Activated CD4-positive, alpha-beta memory T cell treated with anti-CD3 and anti-CD28 coated beads for 36 hours (primary cell): ENCODE results near the gene POU4F1. TPM values are rescaled to one million over a fixed set of nuclear protein-coding genes. Genes with fewer than 3 reads are reported as not detected.
A peak's percentile ranks its signal among the peaks of the same experiment; 100 is the strongest.
"Not testable (repeated sequence)": the region's sequence is repeated elsewhere in the genome, so short reads cannot be mapped to it uniquely, and the experiment has no call there.

Experiments used
- CTCF ChIA-PET: fragments of 350-600 bp; sonication (Branson Sonifier 250); formaldehyde crosslinking; loops from one replicate; lab custom pipeline; 2021; ENCODE audit warnings: antibody characterized with exemption, inconsistent platforms; lab: Charles Lee
- POLR2A ChIA-PET: fragments of 350-600 bp; sonication (Branson Sonifier 250); formaldehyde crosslinking; loops from one replicate; lab custom pipeline; 2021; ENCODE audit warnings: antibody characterized with exemption; lab: Charles Lee
- DNase-seq: peaks from one replicate; pipeline ENCODE4 v3.0.0-alpha.2; 2020
- H3K27ac Mint-ChIP-seq: one replicate; pipeline ENCODE4 v1.8.0; 2021; ENCODE audit warnings: mixed read lengths
- H3K27me3 Mint-ChIP-seq: one replicate; pipeline ENCODE4 v1.8.0; 2021; ENCODE audit warnings: mixed read lengths
- H3K36me3 Mint-ChIP-seq: one replicate; pipeline ENCODE4 v1.8.0; 2021; ENCODE audit warnings: mixed read lengths
- H3K4me1 Mint-ChIP-seq: one replicate; pipeline ENCODE4 v1.8.0; 2021; ENCODE audit warnings: low read depth, mixed read lengths
- H3K4me3 Mint-ChIP-seq: one replicate; pipeline ENCODE4 v1.8.0; 2021; ENCODE audit warnings: mild to moderate bottlenecking, mixed read lengths
- H3K9me3 Mint-ChIP-seq: one replicate; pipeline ENCODE4 v1.8.0; 2021; ENCODE audit warnings: mixed read lengths
- intact Hi-C: fragments of 100-400 bp; cut with micrococcal nuclease; formaldehyde crosslinking; loops from one replicate; pipeline ENCODE4 v1.15.1; 2023
- total RNA-seq, 2 experiments: library from RNA; stranded (reverse); gene quantifications; one replicate each; pipeline ENCODE4 v1.2.3, GENCODE V29; 2021

POU4F1 gene, protein sequence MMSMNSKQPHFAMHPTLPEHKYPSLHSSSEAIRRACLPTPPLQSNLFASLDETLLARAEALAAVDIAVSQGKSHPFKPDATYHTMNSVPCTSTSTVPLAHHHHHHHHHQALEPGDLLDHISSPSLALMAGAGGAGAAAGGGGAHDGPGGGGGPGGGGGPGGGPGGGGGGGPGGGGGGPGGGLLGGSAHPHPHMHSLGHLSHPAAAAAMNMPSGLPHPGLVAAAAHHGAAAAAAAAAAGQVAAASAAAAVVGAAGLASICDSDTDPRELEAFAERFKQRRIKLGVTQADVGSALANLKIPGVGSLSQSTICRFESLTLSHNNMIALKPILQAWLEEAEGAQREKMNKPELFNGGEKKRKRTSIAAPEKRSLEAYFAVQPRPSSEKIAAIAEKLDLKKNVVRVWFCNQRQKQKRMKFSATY
- under 1 TPM; 0.07 to 0.17 TPM for total RNA-seq

DNA sequence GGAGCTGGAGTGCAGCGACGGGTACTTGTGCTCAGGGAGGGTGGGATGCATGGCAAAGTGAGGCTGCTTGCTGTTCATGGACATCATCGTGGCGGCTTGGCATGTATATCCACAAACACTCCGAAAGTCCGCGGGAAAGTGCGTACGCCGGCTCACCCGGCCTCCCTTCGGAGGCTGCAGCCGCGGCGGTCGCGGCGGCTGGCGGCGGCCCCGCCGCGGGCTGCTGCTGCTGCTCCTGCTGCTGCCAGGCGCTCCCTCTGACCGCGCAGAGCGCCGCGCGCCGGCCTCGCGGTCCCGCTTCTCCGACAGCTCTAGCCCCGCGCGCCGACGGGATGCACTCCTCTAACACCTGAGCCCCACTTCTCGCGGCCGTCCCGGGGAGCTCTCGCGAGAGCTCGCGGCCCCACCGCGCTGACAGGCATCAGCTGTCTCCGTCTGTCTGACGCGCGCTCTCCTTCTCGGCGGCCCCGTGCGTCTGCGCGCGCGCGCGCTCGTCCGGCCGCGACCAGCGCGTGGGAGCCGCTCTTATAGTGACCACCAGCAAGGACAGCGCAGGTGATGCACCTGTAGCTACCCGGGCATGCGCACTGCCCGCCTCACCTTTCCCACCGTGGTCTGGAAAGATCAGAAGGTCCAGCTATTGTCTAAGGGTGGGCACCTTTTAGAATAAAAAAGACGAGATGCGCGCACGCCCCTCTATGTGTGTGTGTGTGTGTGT lies at the start of gene POU4F1:
Gene POU4F1 (minus strand): TSS at position 313 of the 718 bp plus-strand sequence. CDS start 226 bp downstream, at position 87.
- H3K9me3 Mint-ChIP-seq = no peaks in the 10 kb centered on the region
- peaks cover 5% of the 10 kb centered on the region for H3K36me3 Mint-ChIP-seq
- H3K27ac Mint-ChIP-seq = peak within 1 kb of the TSS; percentile 6
- DNase-seq = peak; percentile 88
- H3K4me3 Mint-ChIP-seq = peak within 1 kb of the TSS; percentile 74
- H3K27me3 Mint-ChIP-seq = peaks cover 81% of the 10 kb centered on the region
- CTCF ChIA-PET = no interaction called here
- peaks cover 49% of the 10 kb centered on the region for H3K4me1 Mint-ChIP-seq
- POLR2A ChIA-PET = no interaction called here
- intact Hi-C loops = loop anchor here (5.0 kb wide), 1 partner anchor 789 kb away; no protein-coding TSS in a partner anchor

DNA sequence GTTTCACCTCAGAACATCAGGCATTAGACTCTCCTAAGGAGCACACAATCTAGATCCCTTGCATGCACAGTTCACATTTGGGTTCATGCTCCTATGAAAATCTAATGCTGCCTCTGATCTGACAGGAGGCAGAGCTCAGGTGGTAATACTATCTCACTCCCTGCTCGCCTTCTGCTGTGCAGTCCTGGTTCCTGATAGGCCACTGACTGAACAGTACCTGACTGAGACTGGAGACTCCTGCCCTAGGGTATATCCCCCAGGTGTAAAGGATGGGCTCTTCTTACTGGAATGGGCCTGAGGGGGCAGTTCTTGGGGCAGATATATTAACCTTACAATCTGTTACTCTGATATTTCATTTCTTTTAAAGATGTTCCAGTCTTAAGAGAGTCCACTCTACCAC lies 49.3 kb upstream of the POU4F1 start:
- peaks cover 12% of the 10 kb centered on the region for H3K4me1 Mint-ChIP-seq

DNA sequence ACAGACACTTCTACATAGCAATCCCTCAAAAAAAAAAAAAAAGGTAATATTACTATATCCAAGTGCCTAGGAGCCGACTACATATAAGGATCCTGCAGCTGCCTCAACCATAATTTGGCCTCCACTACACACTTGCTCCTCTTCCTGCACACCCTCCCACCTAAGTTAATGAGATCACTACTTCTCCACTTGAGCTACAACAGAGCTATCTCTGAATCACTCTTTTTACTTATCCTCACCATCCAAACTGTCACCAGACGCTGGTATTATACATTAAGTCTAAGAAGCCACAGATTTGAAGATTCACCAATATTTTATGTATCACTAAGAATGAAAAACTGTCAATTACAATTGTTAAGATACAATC lies 47.3 kb upstream of the POU4F1 start:
- Mint-ChIP-seq H3K9me3 (no peaks in the 10 kb centered on the region), H3K4me3 (no peak overlapping the region), H3K27ac (no peak overlapping the region), H3K36me3 (peaks cover 5% of the 10 kb centered on the region), H3K27me3 (no peaks in the 10 kb centered on the region), H3K4me1 (peaks cover 19% of the 10 kb centered on the region)
- POLR2A ChIA-PET = no interaction called here
- DNase-seq = no peak
- intact Hi-C loops = no loop called here
- CTCF ChIA-PET = interaction anchor here (0.7 kb wide), 1 partner anchor 19 kb away, joined by 3 read pairs; no protein-coding TSS in a partner anchor

More for the DNA sequence above, 49.3 kb upstream of the POU4F1 start:
- no peaks in the 10 kb centered on the region for H3K27me3 Mint-ChIP-seq
- no peaks in the 10 kb centered on the region for H3K9me3 Mint-ChIP-seq
- no peak overlapping the region for H3K27ac Mint-ChIP-seq
- POLR2A ChIA-PET = no interaction called here
- CTCF ChIA-PET = no interaction called here
- peaks cover 8% of the 10 kb centered on the region for H3K36me3 Mint-ChIP-seq
- DNase-seq = no peak
- no peak overlapping the region for H3K4me3 Mint-ChIP-seq
- intact Hi-C loops = no loop called here

DNA sequence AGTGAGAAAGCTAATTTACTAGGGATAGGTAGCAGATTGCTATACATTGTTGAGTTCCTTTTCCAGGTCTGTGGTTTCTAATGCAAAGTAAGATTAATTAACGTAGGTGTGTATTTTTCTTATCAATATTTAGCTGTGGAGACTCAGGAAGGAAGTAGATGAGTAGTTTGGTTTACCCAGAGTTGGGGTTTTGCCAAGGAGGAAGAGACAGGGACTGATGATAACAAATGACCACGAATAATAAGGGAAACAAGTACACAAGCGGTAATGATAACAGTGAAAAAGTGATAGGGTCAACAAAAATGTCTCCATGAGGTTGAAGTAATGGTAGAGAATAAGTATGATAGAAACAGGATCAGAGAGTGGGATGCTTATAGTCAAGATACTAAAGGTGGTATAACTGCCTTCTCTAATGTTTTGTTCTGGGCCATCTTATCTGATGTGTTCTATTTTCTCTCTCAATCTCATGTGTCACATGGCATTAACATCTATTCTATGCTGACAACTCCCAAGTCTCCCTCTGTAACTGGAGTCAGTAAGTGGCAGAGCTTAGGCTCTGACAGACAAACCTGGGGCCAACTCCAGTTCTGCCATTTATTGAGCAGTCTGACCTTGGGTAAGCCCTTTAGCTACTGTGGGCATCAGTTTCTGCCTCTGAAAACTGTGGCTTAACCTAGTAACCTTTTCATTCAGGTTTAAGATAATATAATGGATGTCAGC lies 46.8 kb upstream of the POU4F1 start:
- Mint-ChIP-seq H3K4me1 (peaks cover 15% of the 10 kb centered on the region), H3K9me3 (no peaks in the 10 kb centered on the region), H3K36me3 (peaks cover 2% of the 10 kb centered on the region), H3K27me3 (no peaks in the 10 kb centered on the region), H3K4me3 (no peak overlapping the region), H3K27ac (no peak overlapping the region)
- DNase-seq = no peak
- ChIA-PET POLR2A (no interaction called here), CTCF (interaction anchor here (0.7 kb wide), 1 partner anchor 18 kb away, joined by 3 read pairs; no protein-coding TSS in a partner anchor)
- intact Hi-C loops = no loop called here

DNA sequence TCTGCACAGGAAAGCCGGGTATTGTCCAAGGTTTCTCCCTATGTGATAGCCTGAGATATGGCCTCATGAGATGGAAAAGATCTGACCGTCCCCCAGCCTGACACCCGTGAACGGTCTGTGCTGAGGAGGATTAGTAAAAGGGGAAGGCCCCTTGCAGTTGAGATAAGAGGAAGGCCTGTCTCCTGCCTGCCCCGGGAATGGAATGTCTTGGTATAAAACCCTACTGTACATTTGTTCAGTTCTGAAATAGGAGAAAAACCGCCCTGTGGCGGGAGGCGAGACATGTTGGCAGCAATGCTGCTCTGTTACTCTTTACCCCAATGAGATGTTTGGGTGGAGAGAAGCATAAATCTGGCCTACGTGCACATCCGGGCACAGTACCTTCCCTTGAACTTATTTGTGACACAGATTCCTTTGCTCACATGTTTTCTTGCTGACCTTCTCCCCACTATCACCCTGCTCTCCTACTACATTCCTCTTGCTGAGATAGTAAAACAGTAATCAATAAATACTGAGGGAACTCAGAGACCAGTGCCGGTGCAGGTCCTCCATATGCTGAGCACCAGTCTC lies 43.8 kb upstream of the POU4F1 start:
- H3K27ac Mint-ChIP-seq, H3K4me3 Mint-ChIP-seq, H3K27me3 Mint-ChIP-seq, CTCF ChIA-PET, POLR2A ChIA-PET, H3K9me3 Mint-ChIP-seq, intact Hi-C loops, DNase-seq: not testable (repeated sequence)
- H3K36me3 Mint-ChIP-seq = peaks cover 10% of the 10 kb centered on the region
- H3K4me1 Mint-ChIP-seq = peaks cover 17% of the 10 kb centered on the region

DNA sequence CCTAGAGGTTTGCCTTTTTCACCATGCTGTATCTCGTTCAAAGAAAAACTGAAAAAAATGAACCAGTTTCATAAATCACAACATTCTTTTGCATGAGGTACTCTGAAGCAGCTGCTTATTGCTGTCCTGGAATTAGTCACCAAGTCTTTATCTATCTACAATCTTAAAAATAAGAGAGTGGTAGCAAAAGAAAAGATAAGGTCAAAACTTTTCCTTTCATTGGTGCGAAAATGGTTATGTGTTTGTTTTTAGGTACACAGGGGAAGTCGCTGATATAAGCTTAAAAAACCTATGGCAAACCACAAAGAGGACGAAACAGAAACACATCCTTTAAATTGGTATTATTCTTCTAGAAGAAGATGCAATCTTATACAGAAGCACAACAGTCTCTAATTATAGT lies 34.9 kb upstream of the POU4F1 start:
- Mint-ChIP-seq H3K27ac (no peak overlapping the region), H3K36me3 (peaks cover 63% of the 10 kb centered on the region), H3K9me3 (no peaks in the 10 kb centered on the region), H3K4me3 (no peak overlapping the region), H3K4me1 (peaks cover 7% of the 10 kb centered on the region), H3K27me3 (no peaks in the 10 kb centered on the region)
- ChIA-PET POLR2A (no interaction called here), CTCF (no interaction called here)
- DNase-seq = no peak
- intact Hi-C loops = no loop called here

DNA sequence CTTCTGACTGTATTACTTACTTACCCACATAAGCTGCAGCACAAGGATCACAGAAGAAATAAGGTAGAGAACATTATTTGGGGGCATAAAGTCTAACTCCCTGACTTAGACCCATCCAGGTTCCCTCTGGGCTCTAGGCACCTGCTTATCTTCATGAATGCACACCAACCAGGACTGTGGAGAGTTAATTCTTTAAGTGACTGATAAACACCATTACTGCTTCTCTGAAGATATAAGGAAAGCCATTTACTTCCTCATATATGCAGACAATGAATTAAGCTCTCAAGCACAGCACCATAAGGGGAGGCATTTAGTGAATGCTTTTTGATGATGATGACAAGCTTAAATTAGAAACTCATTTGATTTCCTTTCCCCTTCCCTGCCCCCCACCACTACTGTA lies 33.1 kb upstream of the POU4F1 start:
- H3K4me3 Mint-ChIP-seq = no peak overlapping the region
- H3K27me3 Mint-ChIP-seq = no peaks in the 10 kb centered on the region
- DNase-seq = no peak
- ChIA-PET POLR2A (no interaction called here), CTCF (no interaction called here)
- intact Hi-C loops = no loop called here
- peaks cover 7% of the 10 kb centered on the region for H3K4me1 Mint-ChIP-seq
- peaks cover 73% of the 10 kb centered on the region for H3K36me3 Mint-ChIP-seq
- H3K27ac Mint-ChIP-seq = no peak overlapping the region
- H3K9me3 Mint-ChIP-seq = no peaks in the 10 kb centered on the region

DNA sequence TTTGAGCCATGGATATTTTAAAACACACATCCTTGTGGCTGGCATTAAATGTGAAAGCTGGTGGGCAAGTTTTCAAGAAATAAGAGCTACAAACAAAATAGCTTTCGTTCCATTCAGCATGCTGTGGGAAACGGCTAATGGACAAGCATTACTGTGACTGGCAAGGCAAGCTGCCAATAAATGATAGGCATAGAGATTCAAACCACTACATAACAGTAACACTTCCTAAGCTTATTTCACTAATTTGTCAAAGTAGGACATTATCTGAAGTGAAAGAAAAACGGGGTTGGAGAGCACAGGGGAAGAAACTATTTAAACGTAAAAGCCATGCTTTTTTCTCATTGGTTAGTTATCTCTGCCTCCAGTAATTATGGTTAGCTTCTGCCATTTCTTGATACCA lies 29.6 kb upstream of the POU4F1 start:
- peaks cover 70% of the 10 kb centered on the region for H3K36me3 Mint-ChIP-seq
- intact Hi-C loops = no loop called here
- peaks cover under 1% of the 10 kb centered on the region for H3K4me1 Mint-ChIP-seq
- no peak overlapping the region for H3K27ac Mint-ChIP-seq
- no peak overlapping the region for H3K4me3 Mint-ChIP-seq
- H3K9me3 Mint-ChIP-seq = no peaks in the 10 kb centered on the region
- ChIA-PET CTCF (no interaction called here), POLR2A (no interaction called here)
- no peak for DNase-seq
- no peaks in the 10 kb centered on the region for H3K27me3 Mint-ChIP-seq

DNA sequence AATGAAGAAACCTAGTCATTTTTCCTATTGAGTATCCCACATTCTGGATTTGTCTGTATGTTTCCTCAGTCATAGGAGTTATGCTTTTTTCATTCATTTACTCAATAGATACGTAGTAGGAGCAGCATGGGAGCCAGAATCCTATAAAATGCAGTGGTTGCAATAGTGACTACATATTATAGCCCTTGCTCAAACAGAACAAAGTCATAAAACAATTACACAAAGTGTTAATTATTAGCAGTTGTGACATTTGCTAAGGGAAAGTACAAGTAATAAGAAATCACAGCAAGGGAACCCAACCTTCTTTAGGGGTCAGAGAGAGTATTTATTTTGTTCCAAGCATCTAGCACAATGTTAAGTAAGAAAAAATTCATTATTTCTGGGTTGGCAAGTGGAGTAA lies 27.7 kb upstream of the POU4F1 start:
- Mint-ChIP-seq H3K27ac (no peak overlapping the region), H3K36me3 (peaks cover 65% of the 10 kb centered on the region), H3K27me3 (no peaks in the 10 kb centered on the region), H3K4me1 (no peaks in the 10 kb centered on the region), H3K4me3 (no peak overlapping the region), H3K9me3 (no peaks in the 10 kb centered on the region)
- no peak for DNase-seq
- intact Hi-C loops = no loop called here
- CTCF ChIA-PET = no interaction called here
- POLR2A ChIA-PET = no interaction called here

DNA sequence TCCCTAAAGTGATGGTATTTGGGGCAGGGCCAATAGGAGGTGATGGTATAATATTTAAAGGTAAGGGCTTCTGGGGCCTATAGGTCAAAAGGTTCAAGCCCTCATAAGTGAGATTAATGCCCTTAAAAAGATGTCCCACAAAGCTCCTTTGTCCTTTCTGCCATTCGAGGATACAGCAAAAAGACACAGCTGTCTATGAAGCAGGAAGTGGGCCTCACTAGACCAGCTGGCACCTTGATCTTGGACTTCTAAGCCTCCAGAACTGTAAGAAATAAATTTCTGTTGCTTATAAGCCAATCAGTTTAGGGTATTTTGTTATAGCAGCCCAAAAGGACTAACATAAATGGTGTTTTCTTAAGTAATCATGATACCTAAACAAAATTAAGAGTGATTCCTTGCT lies 27.2 kb upstream of the POU4F1 start:
- ChIA-PET POLR2A (no interaction called here), CTCF (no interaction called here)
- intact Hi-C loops = no loop called here
- Mint-ChIP-seq H3K4me1 (no peaks in the 10 kb centered on the region), H3K9me3 (no peaks in the 10 kb centered on the region), H3K36me3 (peaks cover 68% of the 10 kb centered on the region), H3K27me3 (no peaks in the 10 kb centered on the region), H3K4me3 (no peak overlapping the region), H3K27ac (no peak overlapping the region)
- DNase-seq = no peak

DNA sequence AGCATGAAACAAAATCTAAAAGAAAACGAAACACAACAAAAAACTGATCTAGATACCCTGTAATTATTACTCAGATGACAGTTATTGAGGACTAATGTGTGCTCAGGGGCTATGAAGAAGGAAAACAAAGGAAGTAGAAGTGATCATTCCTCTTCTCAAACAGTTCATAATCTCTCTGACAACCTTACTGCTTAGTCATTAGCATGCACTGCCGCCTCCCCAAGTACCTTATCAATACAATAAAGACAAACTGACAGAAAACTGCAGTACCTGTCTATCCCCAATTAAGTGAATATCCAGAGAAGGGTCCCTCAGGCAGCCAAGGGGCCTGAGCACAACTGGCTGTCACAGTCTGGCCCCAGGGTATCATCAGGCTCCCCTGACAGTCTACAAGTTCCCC lies 22.0 kb upstream of the POU4F1 start:
- no peak for DNase-seq
- Mint-ChIP-seq H3K4me1 (no peaks in the 10 kb centered on the region), H3K36me3 (peaks cover 51% of the 10 kb centered on the region), H3K27ac (no peak overlapping the region), H3K27me3 (no peaks in the 10 kb centered on the region), H3K4me3 (no peak overlapping the region), H3K9me3 (no peaks in the 10 kb centered on the region)
- ChIA-PET CTCF (no interaction called here), POLR2A (no interaction called here)
- intact Hi-C loops = no loop called here

DNA sequence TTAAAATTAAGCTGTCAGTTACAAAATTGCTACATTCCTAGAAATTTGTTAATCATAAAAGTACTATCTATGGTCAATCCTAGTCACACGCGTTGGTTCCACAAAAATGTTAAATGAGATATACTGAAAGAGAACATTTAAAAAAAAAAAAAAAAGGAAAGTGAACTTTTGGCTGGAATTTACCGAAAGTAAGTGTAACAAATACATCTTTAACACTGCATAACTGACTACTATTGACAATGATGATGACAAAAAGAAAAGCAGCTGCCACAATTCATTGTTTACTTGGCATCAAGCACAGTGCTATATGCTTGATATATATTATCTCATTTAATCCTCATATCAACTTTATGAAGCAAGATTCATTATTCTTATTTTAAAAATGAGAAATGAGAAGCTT lies 19.8 kb upstream of the POU4F1 start:
- ChIA-PET POLR2A (no interaction called here), CTCF (no interaction called here)
- Mint-ChIP-seq H3K27me3 (no peaks in the 10 kb centered on the region), H3K4me3 (no peak overlapping the region), H3K36me3 (peaks cover 51% of the 10 kb centered on the region), H3K4me1 (no peaks in the 10 kb centered on the region), H3K9me3 (no peaks in the 10 kb centered on the region), H3K27ac (no peak overlapping the region)
- intact Hi-C loops = no loop called here
- DNase-seq = no peak
